Activated T-cell treated with anti-CD3 and anti-CD28 coated beads, Interleukin-2, amount 50 U/mL, for 72 hours (primary cell): ENCODE measurements around the gene TEKT5. TPM values are rescaled to one million over a fixed set of nuclear protein-coding genes. Genes with fewer than 3 reads are reported as not detected.
"Not testable (repeated sequence)": the region's sequence is repeated elsewhere in the genome, so short reads cannot be mapped to it uniquely, and the experiment has no call there.

ENCODE experiments used
- ATAC-seq, 2 donors: fragments of 150-1000 bp; cut with Tn5 transposase; replicated peaks in 1 of 2; 2 replicates each; pipeline ENCODE4 v1.10.0; 2021; ENCODE audit warnings: moderate library complexity in 2 of 2, mild to moderate bottlenecking in 1 of 2
- DNase-seq, 2 donors: peaks; one replicate each; pipeline ENCODE4 v3.0.0; 2021 to 2022; ENCODE audit warnings: mixed read lengths in 1 of 2
- H3K27ac Mint-ChIP-seq: one replicate; pipeline ENCODE4 v1.8.0; 2022; ENCODE audit warnings: mild to moderate bottlenecking, moderate library complexity, mixed read lengths
- H3K27me3 Mint-ChIP-seq: one replicate; pipeline ENCODE4 v1.8.0; 2022; ENCODE audit warnings: low read depth, mixed read lengths
- H3K36me3 Mint-ChIP-seq, 2 donors: one replicate each; pipeline ENCODE4 v1.8.0; 2022; ENCODE audit warnings: mixed read lengths in 2 of 2, mild to moderate bottlenecking in 1 of 2; ENCODE audit not compliant: insufficient read depth in 2 of 2
- H3K4me1 Mint-ChIP-seq: one replicate; pipeline ENCODE4 v1.8.0; 2022; ENCODE audit warnings: low read depth, mixed read lengths
- H3K4me3 Mint-ChIP-seq, 2 donors: one replicate each; pipeline ENCODE4 v1.8.0; 2022; ENCODE audit warnings: mild to moderate bottlenecking in 2 of 2, mixed read lengths in 2 of 2, moderate library complexity in 2 of 2
- H3K9me3 Mint-ChIP-seq, 2 donors: one replicate each; pipeline ENCODE4 v1.8.0; 2022; ENCODE audit warnings: mixed read lengths in 2 of 2
- total RNA-seq, 2 donors: library from RNA; stranded (reverse); gene quantifications; one replicate each; pipeline ENCODE4 v1.2.3, GENCODE V29; 2022

The TEKT5 gene
- total RNA-seq, 2 donors from 2014 or later: 0.23 TPM; not detected in 1

DNA sequence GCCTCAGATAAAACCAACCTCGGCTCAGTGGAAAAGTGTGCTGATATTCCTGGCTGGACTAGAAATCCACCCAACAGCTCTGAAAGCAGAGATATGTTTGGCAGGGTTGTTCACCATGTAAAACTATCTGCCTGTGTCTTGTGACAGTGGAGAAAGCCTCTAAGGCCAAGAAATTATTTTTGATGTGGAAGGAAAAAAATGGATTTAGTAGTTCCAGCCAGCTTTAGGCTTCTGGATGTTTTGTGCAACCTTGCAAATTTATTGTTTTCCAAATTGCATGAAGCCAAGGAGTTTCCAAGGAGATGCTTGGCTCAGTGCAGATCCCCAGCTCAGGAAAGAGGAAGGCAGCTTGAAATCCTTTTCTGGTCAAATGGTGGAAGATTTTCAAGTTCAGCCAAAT lies 31.6 kb downstream of the TEKT5 start:
- Mint-ChIP-seq H3K36me3 (no peaks in the 10 kb centered on the region), H3K27me3 (peaks cover 10% of the 10 kb centered on the region), H3K4me3 (no peak overlapping the region), H3K27ac (no peak overlapping the region), H3K4me1 (no peaks in the 10 kb centered on the region), H3K9me3 (no peaks in the 10 kb centered on the region)
- no peak for DNase-seq
- ATAC-seq: no peak

DNA sequence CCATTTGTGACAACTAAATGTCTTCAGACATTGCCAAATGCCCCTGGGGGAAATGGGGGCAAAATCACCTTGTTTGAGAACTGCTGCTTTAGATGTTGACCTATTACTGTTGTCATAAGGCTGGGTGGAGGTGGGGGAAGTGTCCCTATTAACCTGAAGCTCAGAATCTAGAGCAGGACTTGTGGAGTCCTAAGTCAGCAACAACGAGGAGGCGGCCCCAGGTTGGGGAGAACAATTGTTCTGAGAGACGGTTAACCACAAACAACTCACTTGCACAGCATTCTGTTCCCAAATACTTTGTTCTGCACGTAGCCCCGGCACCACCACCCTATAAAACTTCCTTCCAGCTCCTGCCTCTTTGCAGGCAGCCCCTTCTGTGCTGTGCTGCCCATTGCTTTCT lies 32.5 kb downstream of the TEKT5 start:
- H3K27ac Mint-ChIP-seq: no peak overlapping the region
- peaks cover 10% of the 10 kb centered on the region for H3K27me3 Mint-ChIP-seq

GRCh38 chr16:10661737-10662136 lies 33.0 kb downstream of the TEKT5 start:
- H3K9me3 Mint-ChIP-seq: no peaks in the 10 kb centered on the region
- H3K27ac Mint-ChIP-seq: no peak overlapping the region
- ATAC-seq: no peak
- H3K36me3 Mint-ChIP-seq: no peaks in the 10 kb centered on the region
- no peak overlapping the region for H3K4me3 Mint-ChIP-seq
- H3K4me1 Mint-ChIP-seq: no peaks in the 10 kb centered on the region
- DNase-seq: no peak
- peaks cover 10% of the 10 kb centered on the region for H3K27me3 Mint-ChIP-seq

More for the DNA sequence above, 32.5 kb downstream of the TEKT5 start:
- ATAC-seq (no peak), DNase-seq (no peak)
- Mint-ChIP-seq H3K36me3 (no peaks in the 10 kb centered on the region), H3K4me3 (no peak overlapping the region), H3K4me1 (no peaks in the 10 kb centered on the region), H3K9me3 (no peaks in the 10 kb centered on the region)

GRCh38 chr16:10660950-10661635 lies 33.6 kb downstream of the TEKT5 start:
- peaks cover 5% of the 10 kb centered on the region for H3K27me3 Mint-ChIP-seq
- DNase-seq (no peak), ATAC-seq (no peak)
- H3K36me3 Mint-ChIP-seq: no peaks in the 10 kb centered on the region
- no peaks in the 10 kb centered on the region for H3K4me1 Mint-ChIP-seq
- no peak overlapping the region for H3K4me3 Mint-ChIP-seq
- H3K27ac Mint-ChIP-seq: no peak overlapping the region
- H3K9me3 Mint-ChIP-seq: no peaks in the 10 kb centered on the region

DNA sequence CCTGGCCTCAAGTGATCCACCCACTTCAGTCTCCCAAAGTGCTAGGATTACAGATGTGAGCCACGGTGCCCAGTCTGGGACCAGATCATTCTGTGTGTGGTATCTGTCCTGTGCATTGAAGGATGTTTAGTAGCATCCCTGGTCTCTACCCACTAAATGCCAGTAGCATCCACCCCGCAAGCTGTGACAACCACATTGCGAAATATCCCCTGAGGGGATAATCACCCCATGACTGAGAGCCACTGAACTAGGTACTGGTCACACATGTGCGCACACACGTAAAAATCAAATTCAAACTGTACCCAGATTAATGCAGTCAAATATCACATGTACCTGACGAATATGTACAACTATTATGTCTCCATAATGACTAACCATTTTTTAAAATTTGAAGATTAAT lies 35.8 kb downstream of the TEKT5 start:
- H3K27ac Mint-ChIP-seq: no peak overlapping the region
- H3K9me3 Mint-ChIP-seq: no peaks in the 10 kb centered on the region
- ATAC-seq (no peak), DNase-seq (no peak)
- H3K4me1 Mint-ChIP-seq: no peaks in the 10 kb centered on the region
- no peaks in the 10 kb centered on the region for H3K36me3 Mint-ChIP-seq
- H3K4me3 Mint-ChIP-seq: no peak overlapping the region
- H3K27me3 Mint-ChIP-seq: peaks cover 5% of the 10 kb centered on the region

GRCh38 chr16:10657925-10658324 lies 36.8 kb downstream of the TEKT5 start:
- H3K36me3 Mint-ChIP-seq: no peaks in the 10 kb centered on the region
- no peak overlapping the region for H3K27ac Mint-ChIP-seq
- H3K27me3 Mint-ChIP-seq: peaks cover 5% of the 10 kb centered on the region
- H3K4me3 Mint-ChIP-seq: no peak overlapping the region
- no peaks in the 10 kb centered on the region for H3K4me1 Mint-ChIP-seq
- ATAC-seq (no peak), DNase-seq (no peak)
- H3K9me3 Mint-ChIP-seq: no peaks in the 10 kb centered on the region

DNA sequence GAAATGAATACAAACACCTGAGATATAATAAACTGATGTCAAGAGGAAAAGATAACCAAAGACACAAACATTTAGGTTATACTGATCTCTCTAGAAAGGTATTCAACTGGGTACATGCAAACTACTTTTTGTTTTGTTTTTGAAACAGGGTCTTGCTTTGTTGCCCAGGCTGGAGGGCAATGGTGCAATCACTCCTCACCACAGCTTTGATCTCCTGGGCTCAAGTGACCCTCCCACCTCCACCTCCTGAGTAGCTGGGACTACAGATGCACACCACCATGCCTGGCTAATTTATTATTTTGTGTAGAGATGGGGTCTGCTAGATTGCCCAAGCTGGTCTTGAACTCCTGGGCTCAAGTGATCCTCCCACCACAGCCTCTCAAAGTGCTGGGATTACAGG lies 38.1 kb downstream of the TEKT5 start:
- H3K27ac Mint-ChIP-seq: no peak overlapping the region
- no peak overlapping the region for H3K4me3 Mint-ChIP-seq
- no peak for DNase-seq
- no peaks in the 10 kb centered on the region for H3K4me1 Mint-ChIP-seq
- H3K9me3 Mint-ChIP-seq: no peaks in the 10 kb centered on the region
- H3K36me3 Mint-ChIP-seq: no peaks in the 10 kb centered on the region
- H3K27me3 Mint-ChIP-seq: no peaks in the 10 kb centered on the region
- ATAC-seq: no peak

GRCh38 chr16:10655415-10655977 lies 39.2 kb downstream of the TEKT5 start:
- Mint-ChIP-seq H3K4me3 (no peak overlapping the region), H3K36me3 (no peaks in the 10 kb centered on the region), H3K27me3 (no peaks in the 10 kb centered on the region), H3K27ac (no peak overlapping the region), H3K4me1 (no peaks in the 10 kb centered on the region), H3K9me3 (no peaks in the 10 kb centered on the region)
- ATAC-seq (no peak), DNase-seq (no peak)

DNA sequence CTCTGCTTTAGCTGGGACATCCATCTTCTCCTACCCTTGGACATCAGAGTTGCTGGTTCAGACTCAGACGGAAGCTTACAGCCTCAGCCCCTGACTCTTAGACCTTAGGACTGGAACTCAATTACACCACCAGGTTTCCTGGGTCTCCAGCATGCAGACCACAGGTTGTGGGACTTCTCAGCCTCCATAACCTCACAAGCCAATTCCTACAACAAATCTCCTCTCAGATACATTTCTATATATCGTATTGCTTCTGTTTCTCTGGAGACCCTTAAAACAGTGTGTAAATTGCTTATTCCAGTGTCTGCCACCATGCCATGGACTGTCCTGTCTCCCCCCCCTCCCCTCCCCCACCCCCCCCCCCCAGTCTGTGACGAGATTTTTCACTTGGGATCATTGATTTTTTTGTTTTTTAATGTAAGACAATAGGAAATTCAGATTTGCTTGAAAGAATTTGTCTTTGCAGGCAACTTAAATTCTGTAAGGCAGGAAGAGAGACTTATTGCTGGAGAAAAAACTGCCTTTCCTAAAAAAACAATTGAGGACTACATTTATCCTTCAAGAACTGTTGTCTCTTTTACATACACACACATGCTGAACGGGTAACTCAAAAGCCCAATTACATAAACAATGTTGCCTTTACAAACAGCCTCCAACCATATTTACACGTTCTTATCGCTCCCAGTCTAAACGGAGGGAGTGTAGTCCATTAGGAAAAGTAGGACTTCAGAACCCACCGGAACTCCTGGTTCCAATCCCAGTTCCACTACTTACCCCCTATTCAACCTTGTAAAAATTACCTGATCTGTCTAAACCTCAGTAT lies 39.9 kb downstream of the TEKT5 start:
- Mint-ChIP-seq H3K36me3 (no peaks in the 10 kb centered on the region), H3K27ac (no peak overlapping the region), H3K27me3 (no peaks in the 10 kb centered on the region), H3K9me3 (no peaks in the 10 kb centered on the region), H3K4me1 (no peaks in the 10 kb centered on the region), H3K4me3 (no peak overlapping the region)
- ATAC-seq (no peak), DNase-seq (no peak)

DNA sequence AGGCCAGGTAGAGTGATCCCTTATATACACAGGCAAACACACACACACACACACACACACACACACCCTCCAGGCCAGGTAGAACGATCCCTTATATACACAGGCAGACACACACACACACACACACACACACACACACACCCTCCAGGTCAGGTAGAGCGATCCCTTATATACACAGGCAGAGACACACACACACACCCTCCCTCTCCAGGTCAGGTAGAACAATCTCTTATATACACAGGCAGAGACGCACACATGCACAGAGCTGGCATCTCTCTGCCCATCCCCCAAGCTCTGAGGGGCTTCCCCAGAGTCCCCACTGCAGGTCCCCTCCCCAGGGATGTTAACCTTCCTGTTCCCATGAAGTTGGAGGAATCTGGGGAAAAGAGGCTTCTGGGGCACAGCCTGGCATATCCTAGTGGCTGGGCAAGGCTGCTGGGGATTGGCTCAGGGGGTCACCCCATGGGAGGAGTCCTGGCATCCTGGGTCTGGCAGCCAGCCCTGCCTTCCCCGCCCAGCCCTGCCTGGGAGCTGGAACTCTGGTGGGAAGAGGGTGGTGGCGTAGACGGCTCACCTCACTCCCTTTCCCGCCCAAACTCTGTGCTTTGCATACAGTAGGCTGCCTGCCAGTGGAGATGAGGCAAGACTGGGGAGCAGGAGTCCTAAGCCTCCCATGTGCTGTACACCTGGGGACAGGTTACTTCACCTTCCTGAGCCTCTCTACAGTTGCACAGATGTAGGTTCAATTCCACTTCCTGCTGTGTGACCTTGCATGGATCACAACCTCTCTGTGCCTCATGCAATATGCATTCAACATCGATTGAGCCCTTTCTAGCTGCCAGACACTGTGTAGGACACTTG lies 41.8 kb downstream of the TEKT5 start:
- Mint-ChIP-seq H3K36me3 (no peaks in the 10 kb centered on the region), H3K4me3 (no peak overlapping the region), H3K9me3 (no peaks in the 10 kb centered on the region), H3K4me1 (no peaks in the 10 kb centered on the region), H3K27me3 (no peaks in the 10 kb centered on the region), H3K27ac (no peak overlapping the region)
- ATAC-seq (no peak), DNase-seq (no peak)

DNA sequence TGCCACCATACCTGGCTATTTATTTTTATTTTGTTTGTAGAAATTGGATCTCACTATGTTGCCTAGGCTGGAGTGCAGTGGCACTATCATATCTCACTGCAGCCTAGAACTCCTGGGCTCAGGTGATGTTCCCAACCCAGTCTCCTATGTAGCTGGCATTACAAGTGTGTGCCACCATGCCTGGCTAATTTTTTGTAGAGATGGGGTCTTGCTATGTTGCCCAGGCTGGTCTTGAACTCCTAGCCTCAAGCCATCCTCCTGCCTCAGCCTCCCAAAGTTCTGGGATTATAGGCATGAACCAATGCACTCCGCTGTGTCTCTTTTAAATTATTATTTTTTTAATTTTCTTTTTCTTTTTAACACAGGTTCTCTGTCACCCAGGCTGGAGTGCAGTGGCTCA lies 45.6 kb downstream of the TEKT5 start:
- not testable (repeated sequence) for H3K4me3 Mint-ChIP-seq, H3K27me3 Mint-ChIP-seq, H3K27ac Mint-ChIP-seq

GRCh38 chr16:10647721-10648296 lies 46.9 kb downstream of the TEKT5 start:
- Mint-ChIP-seq H3K27ac (no peak overlapping the region), H3K4me3 (no peak overlapping the region), H3K4me1 (no peaks in the 10 kb centered on the region), H3K27me3 (no peaks in the 10 kb centered on the region), H3K9me3 (no peaks in the 10 kb centered on the region), H3K36me3 (no peaks in the 10 kb centered on the region)
- DNase-seq (no peak), ATAC-seq (no peak)

More for the DNA sequence above, 45.6 kb downstream of the TEKT5 start:
- DNase-seq, H3K4me1 Mint-ChIP-seq, H3K9me3 Mint-ChIP-seq, H3K36me3 Mint-ChIP-seq, ATAC-seq: not testable (repeated sequence)
